SU-DHL-6 (cell line): ENCODE data around the gene TUBGCP6.

Experiments
- EZH2phosphoT487 ChIP-seq: fragments of 200-600 bp; sonication (generic), shearing (Covaris generic); conservative IDR thresholded peaks from 2 replicates; pipeline ENCODE4 v1.6.1; 2018; ENCODE audit warnings: mild to moderate bottlenecking, antibody characterized with exemption, low read length, moderate library complexity, mixed read lengths
- TF ChIP-seq, protein P1 (sequence below): fragments of 200-600 bp; sonication (generic); IDR thresholded peaks from one replicate; pipeline ENCODE4 v1.5.1; 2017; ENCODE audit warnings: antibody characterized with exemption, mild to moderate bottlenecking, low read length, moderate library complexity; ENCODE audit not compliant: insufficient read depth, poor library complexity, severe bottlenecking

- TF ChIP-seq, protein P1, sequence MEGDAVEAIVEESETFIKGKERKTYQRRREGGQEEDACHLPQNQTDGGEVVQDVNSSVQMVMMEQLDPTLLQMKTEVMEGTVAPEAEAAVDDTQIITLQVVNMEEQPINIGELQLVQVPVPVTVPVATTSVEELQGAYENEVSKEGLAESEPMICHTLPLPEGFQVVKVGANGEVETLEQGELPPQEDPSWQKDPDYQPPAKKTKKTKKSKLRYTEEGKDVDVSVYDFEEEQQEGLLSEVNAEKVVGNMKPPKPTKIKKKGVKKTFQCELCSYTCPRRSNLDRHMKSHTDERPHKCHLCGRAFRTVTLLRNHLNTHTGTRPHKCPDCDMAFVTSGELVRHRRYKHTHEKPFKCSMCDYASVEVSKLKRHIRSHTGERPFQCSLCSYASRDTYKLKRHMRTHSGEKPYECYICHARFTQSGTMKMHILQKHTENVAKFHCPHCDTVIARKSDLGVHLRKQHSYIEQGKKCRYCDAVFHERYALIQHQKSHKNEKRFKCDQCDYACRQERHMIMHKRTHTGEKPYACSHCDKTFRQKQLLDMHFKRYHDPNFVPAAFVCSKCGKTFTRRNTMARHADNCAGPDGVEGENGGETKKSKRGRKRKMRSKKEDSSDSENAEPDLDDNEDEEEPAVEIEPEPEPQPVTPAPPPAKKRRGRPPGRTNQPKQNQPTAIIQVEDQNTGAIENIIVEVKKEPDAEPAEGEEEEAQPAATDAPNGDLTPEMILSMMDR = no peak
- TF ChIP-seq EZH2phosphoT487 = no peak
Measured at GRCh38 chr22:50213263-50213662, 31.6 kb downstream of the TUBGCP6 start.
